GM12801 (cell line): Measurements from ENCODE around the gene MUS81.

ENCODE experiments used
- CTCF ChIP-seq: IDR thresholded peaks from one replicate; pipeline ENCODE4 v1.5.1; 2011; ENCODE audit warnings: control low read depth; ENCODE audit not compliant: insufficient read length; ENCODE audit errors: extremely low read depth

MUS81 gene

GRCh38 chr11:65860278-65861164, at the start of gene MUS81:
Gene MUS81, plus strand, starts transcription at chr11:65860433. Its CDS starts 321 bp downstream, at chr11:65860754.
- TF ChIP-seq CTCF: peak; percentile 74

DNA sequence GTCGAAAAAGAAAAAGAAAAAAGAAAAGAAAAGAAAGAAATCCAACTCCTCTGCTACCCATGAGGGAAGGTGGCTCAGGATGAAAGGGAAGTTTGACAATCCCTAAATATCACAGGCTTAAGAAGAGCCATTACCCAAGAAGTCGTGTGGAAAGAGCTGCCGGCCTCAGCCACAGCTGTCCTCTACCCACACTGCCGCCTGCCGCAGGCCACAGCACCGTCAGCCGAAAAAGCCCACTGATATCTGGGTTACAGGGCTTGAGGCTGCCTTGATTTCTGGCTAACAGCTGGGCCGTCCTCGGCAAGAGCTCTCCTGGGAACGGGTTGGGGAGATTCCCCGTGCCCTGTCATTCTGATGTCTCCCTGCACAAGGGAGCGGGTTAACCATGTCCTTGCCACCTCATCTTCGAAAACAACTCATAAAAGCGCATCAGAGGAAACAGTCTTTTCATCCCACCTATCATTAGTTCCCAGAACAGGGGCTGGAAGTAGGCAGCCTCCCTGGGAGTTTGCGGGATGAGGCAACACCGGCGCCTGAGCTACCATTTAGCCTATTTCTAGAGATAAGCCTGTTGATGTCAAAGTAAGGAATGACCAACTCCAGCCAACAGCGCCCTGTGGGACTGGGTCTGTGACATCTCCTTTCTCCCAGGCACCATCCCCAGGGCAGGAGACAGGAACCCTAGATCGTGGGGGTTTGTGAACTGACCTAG, 48.3 kb upstream of the MUS81 start:
- TF ChIP-seq CTCF: no peak

DNA sequence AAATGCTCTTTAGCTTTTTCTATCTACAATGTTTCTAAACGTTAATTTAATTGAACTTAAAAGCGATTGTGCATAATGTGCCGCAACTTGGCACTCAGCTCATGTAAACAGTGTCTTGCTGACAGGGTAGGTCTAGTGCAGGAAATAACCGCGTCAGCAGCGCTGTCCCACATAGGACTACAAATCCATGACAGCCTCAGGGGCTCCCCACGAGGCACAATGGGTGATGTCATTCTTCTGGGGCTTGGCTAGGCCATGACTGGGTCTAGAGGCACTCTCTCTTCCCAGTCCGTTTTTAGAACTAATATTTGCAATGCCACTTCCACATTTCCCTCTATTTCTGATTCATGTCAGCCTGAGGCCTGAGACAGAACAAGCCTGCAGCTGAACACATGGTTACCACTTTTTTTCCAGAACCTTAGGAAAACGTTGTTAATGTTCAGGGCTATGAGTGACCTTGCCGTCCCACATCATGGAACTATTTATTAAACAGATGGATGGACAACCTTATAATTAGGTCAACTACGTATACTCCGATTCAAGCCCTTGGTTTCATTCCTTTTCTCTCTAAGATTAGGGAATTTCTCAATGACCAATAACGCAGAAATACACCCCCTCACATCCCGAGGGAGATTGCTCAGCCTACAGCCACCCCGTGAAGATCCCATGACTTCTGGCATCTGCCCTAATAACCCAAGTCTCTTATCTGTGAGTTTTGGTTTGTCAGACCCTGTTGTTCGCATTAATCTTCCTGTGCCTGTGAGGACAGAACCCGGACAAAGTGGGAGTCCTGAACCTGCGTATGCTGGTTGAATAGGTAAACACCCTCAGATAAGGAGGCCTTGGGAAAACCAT, 45.9 kb upstream of the MUS81 start:
- TF ChIP-seq CTCF: no peak

GRCh38 chr11:65814986-65815565, 45.2 kb upstream of the MUS81 start:
- no peak for TF ChIP-seq CTCF

DNA sequence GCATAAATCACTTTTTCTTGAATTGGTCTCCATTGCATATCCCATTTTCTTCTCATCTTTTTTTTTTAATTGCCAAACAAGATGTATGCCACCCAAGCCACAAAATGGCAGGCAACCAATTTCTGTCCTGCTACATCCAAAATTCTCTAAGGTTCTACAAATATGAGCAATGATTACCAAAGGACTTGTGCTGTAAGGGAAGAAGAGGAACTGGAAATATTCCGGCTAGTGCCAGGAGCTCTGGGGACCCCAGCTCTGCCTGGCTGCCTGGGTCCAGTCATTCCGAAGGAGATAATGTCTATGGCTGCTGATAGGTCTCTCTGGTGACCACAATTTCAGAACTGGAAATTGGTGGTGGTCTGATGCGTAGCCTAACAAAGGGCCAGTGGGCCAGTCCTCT, 43.5 kb upstream of the MUS81 start:
- no peak for TF ChIP-seq CTCF

DNA sequence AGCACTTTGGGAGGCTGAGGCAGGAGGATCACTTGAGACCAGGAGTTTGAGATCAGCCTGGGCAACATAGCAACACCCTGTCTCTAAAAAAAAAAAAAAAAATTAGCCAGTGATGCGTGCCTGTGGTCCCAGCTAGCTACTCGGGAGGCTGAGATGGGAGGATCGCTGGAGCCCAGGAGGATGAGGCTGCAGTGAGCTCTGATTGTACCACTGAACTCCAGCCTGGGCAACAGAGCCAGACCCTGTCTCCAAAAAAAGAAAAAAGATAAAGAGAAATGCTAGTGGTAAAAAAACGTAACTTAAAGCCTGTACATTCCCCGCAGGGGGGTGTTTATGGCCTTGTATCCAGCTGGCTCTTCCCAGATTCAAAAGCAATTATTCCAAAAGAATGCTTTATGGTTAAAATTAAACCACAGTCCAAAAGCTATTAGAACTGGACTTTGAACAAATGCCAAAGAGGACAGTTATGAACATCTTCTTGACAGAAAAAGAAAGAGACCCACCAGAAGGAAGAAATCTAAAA, 42.9 kb upstream of the MUS81 start:
- TF ChIP-seq CTCF: no peak
